ENCODE results near the gene MYADML2.
A peak's percentile ranks its signal among the peaks of the same experiment; 100 is the strongest.
"Not testable (repeated sequence)": the region's sequence is repeated elsewhere in the genome, so short reads cannot be mapped to it uniquely, and the experiment has no call there.

The MYADML2 gene, protein sequence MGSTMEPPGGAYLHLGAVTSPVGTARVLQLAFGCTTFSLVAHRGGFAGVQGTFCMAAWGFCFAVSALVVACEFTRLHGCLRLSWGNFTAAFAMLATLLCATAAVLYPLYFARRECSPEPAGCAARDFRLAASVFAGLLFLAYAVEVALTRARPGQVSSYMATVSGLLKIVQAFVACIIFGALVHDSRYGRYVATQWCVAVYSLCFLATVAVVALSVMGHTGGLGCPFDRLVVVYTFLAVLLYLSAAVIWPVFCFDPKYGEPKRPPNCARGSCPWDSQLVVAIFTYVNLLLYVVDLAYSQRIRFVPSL

DNA sequence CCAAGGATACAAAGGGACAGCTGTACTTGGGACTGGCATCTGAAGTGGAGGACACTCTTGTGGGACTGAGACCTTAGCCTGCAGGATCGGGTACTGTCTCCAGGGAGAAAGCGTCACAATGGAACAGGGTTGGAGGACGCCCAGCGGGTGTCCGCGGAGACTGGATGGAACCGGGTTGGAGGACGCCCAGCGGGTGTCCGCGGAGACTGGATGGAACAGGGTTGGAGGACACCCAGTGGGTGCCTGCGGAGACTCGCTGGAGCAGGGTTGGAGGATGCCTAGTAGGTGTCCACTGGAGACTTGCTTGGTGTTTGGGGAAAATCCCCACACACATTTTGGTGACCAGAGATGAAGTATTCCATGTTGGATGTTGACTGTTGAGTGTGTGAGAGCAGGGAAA is at the start of gene MYADML2:
Gene MYADML2, minus strand, starts transcription at position 45 of the 400 bp plus-strand sequence. CDS start 5,492 bp downstream, outside the sequence.
- DNase-seq (ENCODE audit: low read depth): no peak

DNA sequence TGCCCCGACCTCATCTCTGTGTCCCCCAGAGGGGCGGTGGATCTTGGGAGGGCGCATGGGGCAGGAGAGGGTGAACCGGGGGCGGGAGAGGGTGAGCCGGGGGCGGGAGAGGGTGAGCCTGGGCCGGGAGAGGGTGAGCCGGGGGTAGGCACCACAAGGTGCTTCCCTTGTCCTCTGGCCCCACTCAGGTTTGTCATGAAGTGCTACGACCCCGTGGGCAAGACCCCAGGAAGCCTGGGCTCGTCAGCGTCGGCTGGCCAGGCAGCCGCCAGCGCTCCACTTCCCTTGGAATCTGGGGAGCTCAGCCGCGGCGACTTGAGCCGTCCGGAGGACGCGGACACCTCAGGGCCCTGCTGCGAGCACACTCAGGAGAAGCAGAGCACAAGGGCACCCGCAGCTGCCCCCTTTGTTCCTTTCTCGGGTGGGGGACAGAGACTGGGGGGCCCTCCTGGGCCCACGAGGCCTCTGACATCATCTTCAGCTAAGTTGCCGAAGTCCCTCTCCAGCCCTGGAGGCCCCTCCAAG is 49.3 kb upstream of the MYADML2 start:
- no peak for DNase-seq (ENCODE audit: low read depth)

DNA sequence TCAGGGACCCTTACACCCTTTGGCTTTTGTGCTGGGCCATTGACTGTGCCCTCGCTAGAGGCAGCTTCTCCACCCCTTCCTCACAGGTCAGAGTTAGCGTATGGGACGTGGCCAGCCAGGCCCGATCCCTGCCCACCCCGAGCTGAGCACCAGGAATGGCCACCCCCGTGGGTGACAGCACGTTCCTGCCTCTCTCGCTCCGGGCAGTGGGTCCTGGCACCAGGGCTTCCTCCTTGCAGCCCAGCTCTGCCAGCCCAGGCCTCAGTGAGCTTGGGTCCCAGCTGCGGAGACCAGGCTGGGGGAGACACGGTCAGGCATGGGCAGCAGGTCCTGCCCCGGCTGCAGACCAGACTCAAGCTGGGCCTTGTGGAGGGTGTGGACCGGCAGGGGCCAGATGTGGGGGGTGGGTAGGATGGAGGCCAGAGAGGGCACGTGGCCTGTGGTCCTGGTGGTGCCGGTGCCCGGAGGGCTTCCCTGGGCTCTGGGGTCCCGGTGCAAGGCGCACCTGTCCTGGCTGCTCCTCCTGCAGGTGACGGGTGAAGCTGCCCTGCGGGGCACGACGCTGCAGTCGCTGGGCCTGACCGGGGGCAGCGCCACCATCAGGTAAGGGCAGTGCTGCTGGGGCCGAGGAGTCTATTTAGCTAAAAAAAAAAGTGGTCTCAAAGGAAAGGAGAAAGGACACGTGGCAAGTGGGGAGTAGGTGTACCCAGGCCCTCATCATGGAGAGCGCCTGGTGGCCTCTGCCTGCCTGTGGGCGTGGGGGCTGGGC is 48.6 kb upstream of the MYADML2 start:
- no peak for DNase-seq (ENCODE audit: low read depth)

DNA sequence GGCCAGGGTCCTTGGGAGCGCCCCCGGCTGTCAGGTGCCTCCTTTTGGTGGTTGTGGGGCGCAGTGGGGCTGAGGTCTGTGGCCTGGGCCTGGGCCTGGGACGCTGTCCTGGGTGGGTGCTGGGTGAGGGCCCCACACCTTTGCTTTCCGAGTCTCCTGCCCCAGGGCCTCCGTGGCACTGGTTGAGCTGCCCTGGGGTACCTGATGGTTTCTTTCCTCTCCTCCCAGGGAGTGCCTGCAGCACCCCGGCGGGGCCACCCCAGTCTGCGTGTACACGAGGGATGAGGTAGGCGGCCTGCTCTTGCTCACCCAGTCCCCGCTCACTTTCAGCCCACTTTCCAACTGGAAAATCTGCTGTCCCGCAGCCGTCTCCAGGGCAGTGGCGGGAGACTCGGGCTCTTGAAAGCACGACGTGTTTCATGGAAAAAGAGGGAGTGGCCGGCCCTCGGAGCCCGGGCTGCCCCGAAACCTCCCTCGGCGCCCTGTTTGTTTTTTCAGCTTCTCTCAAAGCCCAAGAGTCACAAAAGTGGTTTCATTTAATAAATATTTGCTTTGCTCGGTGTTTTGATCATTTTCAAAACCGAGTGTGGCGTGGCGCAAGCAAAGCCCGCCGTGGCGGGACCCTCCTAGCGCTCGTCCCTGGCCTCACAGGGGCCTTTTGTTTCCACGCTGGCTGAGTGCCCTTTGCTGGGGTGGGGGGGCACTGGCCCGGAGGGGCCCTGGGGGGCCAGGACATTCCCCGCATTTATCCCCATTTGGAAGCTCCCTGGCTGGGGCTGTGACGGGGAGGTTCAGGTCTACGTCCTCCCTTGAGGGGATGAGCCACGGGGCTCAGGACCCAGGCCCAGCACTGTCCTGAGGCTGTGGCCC is 47.8 kb upstream of the MYADML2 start:
- DNase-seq (ENCODE audit: low read depth): no peak

DNA sequence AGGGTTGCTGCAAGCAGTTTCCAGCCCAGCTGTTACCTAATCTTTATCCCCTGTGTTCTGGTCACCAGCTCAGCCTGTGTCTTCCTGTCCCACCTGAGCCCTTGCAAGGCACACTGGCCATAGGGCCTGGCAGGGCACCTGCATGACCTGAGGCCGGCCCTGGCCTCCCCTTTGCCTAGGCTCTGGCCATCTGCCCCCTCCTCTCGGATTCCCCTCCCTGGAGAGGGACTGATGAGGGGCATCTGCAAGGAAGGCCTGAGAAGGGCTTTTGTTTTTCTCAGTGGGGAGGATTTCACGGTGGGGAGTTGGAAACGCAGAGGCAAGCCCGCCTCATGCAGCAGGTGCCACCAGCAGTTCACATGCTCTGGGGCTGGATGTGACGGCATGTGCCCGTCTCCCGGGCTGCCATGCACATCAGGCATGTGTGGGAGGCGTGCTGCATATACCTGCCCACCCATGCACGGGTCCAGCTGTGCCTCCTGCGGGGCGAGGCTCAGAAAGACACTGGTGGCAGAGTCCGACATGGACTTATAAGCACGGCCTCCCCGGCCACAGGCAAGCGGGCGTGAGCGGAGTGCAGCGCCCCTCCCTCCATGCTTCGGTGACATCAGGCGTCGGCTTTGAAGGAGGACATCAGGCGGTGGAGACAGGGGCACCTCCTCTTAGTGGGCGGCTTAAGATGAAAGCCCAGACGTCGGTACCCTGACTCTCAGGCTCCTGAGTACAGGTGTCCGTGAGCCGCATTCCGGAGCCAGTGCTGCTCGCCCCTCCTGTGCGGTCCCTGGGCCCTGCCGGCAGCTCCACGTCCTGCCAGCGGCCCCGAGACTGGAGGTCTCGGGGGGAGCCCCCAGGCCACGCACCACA is 46.9 kb upstream of the MYADML2 start:
- no peak for DNase-seq (ENCODE audit: low read depth)

DNA sequence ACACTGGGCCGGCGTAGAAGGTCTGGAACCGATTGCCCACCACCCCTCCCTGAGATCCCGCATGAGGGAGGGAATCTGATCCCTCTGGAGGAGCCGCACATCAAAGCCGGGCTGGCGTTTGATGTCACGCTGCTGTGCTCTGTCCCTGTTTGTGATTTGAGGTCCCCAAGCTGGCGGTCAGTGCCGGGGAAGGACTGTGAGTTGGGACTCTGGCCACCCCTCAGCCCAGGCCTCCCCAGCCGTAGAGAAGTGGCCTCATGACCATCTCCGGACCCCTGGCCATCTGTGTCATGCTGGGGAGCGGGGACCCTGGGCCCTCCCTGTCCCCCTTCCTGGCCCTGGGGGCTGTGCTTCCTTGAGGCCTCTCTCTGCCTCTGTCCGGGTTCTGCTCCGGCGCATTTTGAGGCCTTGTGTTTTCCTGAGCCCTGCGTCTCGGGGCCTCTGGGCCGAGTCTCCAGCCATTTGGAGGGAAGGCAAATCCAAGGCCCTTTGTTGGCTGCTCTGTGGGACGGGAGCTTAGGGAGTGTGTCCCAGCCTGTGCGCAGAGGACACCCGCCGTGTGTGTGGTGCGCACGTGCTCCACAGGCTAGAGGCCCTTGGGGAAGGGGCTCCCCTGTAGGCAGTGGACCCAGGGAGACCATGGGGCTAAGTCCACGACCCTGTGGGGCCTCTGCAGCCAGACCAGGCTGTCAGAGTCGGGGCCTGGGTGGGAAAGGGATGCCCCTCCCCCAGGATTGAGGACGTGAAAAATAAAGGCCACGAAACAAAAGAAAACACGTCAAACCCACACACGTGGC is 45.5 kb upstream of the MYADML2 start:
- DNase-seq (ENCODE audit: low read depth): no peak

DNA sequence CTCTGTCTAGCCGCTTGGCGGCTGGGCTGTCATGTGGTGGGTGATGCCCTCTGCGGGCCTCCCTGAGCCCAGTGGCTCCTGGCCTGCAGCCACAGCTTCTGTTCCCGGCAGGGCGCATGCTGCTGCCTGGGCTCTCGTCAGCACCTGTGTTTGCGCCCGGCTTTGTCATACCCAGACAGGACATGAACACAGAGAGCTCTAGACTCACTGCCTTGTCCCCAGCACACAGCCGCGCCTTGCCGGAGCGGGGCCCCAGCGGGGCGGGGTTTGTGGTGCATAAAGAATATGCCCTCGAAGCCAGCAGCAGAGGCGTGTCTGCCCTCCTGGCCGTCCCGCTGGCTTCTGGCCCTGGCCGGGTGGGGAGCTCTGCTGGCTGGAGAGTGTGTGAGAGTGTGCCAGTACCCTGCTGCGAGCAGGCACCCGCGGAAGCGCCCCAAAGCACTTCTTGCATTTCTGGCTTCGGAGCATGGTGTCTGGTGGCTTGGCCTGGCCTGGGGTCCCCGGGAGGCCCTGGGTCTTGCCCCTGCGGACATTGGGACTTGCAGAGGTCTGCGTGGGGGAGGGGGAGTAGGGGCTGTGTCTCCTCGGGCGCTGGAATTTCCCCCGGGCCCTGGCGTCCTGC is 44.8 kb upstream of the MYADML2 start:
- DNase-seq (ENCODE audit: low read depth): peak; percentile 78

DNA sequence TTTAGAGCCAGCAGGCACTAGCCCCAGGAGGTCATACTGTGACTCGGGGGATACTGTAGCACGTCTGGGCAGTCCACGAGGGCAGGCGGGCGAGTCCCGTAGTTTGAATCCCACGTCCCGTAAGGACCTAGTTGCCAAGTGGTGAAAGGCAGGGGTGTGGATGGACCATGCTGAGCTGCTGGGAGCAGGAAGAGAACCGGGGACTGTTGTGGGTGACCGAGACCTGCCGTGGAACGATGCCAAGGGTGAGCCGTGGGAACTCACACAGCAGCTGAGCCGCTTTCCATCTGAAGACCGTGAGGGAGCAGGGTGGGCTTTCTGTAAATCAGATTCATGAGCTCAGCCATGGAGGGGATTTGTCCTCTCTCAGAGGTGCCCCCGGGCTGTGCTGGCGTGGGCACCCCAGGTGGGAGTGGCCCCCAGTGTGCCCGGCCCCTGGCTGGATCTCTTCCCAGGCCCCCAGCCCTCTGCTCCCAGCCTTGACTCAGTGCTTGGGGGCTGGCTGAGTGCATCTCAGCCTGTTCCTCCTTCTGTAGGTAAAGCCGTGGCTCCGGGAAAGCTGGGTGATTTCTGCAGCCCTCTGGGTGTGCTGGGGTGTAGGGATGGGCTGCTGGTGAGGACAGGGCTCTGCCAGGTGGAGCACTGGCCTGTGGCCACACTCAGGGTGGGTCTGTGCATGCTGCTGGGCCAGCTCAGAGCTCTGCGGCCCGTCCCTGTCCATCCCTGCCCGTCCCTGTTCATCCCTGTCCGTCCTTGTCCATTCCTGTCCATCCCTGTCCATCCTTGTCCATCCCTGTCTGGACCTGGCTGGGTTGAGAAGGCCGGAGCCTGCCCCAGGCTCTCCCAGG is 44.0 kb upstream of the MYADML2 start:
- DNase-seq (ENCODE audit: low read depth): no peak

DNA sequence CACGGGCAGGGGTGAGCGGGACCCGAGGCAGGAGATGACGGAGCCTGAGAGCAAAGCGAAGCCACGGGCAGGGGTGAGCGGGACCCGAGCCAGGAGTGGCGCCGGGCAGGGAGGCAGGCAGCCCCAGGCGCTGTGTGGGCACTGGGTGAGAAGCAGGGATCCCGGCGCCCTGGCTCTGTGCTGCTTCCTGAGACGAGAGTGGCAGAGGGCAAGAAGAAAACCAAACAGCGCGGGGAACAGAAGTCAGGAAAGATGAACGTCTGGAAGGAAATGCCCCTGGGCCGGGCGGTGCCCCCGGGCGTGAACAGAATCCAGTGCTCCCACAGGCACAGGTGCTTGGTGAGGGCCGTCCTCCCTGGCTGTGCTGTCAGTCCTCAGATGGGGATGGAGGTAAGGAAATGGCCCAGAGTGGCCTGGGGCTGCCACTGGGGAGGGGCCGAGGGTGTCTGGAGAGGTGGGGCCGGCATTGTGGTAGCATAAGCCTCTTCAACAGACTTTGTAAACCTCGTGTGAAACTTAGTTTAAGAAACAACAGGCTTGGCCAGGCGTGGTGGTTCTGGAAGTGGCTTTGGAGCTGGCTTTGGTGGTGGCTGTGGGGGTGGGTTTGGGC is 40.2 kb upstream of the MYADML2 start:
- no peak for DNase-seq (ENCODE audit: low read depth)

DNA sequence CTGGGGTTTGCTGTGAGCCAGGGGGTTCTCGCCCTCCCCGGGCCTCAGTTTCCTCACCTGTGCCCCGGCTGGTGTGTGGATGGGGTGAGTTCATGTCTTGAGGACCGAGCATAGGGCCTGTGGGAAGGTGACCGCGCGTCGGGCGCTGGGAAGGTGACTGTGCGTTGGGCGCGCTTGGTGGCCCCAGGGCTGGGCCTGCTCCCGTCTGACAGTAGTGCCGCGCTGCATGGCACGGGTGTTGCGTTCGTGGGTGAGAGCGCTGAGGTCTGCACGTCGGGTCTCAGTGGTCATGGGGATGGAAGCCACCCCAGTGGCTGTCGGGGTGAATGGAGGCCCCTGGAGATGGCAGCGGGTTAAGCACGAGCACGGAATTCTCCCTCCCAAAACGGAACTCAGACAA is 39.6 kb upstream of the MYADML2 start:
- DNase-seq (ENCODE audit: low read depth): no peak

DNA sequence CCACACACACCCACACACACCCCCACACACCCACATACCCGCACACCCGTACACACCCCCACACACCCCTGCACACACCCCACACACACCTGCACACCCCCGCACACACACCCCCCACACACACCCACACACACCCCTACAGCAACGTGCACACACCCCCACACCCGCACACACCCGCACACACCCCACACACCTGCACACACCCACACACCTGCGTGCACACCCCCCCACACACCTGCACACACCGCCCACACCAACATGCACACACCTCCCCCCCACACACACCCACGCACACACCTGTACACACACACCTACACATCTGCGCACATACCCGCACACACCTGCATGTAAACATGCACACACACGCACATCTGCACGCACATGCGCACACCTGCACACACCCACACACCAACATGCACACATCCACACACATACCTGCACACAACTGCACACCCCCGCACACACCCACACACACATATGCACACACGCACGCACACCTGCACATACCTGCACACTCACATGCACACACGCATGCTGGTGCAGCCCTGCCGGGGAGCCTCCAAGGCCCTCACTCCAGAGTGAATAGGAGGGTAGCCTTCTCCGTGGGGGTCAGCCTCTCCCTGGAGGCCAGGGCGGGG is 37.9 kb upstream of the MYADML2 start:
- no peak for DNase-seq (ENCODE audit: low read depth)

DNA sequence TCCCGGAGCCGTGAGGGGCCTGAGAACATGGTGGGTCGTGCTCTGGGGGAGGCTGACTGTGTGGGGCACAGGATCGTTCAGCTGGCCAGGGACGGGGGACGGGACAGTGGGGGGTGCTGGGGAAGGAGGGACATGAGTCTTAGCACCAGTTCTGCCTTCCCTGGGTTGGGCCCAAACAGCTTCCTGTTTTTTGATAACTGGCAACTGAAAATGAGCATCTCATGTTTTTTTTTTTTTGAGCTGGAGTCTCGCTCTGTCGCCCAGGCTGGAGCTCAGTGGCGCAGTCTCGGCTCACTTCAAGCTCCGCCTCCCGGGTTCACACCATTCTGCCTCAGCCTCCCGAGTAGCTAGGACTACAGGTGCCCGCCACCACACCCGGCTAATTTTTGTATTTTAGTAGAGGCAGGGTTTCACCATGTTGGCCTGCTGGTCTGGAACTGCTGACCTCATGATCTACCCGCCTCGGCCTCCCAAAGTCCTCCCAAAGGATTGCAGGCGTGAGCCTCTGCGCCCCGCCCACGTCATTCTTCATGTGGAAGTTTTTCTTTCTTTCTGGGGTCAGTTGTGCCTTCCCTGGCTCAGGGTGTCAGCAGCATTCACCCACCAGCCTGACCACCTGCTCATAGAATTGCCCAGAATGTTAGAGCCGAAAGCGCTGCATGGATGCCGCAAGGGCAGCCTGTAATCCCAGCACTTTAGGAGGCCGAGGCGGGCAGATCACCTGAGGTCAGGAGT is 36.8 kb upstream of the MYADML2 start:
- DNase-seq (ENCODE audit: low read depth): no peak

DNA sequence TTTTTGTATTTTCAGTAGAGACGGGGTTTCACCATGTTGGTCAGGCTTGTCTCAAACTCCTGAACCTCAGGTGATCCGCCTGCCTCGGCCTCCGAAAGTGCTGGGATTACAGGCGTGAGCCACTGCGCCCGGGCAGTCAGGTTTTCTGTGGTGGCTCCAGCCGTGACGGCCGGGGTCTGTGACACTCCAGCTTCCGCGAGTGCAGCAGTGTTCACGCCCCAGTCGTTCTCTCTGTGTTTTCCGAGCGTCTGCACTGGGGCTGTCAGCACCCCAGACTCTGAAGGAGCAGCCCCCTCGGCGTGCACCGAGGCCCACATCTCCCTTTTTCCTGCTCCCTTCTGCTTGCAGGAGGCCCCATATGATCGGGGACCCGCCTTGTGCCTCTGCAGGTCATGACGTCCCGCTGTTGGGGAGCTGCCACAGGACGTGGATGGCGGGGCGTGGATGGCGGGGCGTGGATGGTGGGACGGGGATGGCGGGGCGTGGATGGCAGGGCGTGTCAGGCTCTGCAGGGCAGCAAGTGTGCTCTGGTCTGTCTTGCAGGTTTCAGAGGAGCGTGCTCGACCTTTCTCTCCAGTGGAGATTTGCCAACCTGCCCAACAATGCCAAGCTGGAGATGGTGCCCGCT is 36.1 kb upstream of the MYADML2 start:
- DNase-seq (ENCODE audit: low read depth): no peak

DNA sequence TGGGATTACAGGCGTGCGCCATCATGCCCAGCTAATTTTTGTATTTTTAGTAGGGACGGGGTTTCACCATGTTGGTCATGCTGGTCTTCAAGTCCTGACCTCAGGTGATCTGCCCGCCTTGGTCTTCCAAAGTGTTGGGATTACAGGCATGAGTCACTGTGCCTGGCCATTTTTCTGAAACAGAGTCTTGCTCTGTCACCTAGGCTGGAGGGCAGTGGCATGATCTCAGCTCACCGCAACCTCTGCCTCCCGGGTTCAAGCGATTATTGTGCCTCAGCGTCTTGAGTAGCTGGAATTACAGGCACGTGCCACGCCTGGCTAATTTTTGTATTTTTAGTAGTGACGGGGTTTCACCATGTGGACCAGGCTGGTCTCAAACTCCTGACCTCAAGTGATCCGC is 34.5 kb upstream of the MYADML2 start:
- DNase-seq (ENCODE audit: low read depth): not testable (repeated sequence)

DNA sequence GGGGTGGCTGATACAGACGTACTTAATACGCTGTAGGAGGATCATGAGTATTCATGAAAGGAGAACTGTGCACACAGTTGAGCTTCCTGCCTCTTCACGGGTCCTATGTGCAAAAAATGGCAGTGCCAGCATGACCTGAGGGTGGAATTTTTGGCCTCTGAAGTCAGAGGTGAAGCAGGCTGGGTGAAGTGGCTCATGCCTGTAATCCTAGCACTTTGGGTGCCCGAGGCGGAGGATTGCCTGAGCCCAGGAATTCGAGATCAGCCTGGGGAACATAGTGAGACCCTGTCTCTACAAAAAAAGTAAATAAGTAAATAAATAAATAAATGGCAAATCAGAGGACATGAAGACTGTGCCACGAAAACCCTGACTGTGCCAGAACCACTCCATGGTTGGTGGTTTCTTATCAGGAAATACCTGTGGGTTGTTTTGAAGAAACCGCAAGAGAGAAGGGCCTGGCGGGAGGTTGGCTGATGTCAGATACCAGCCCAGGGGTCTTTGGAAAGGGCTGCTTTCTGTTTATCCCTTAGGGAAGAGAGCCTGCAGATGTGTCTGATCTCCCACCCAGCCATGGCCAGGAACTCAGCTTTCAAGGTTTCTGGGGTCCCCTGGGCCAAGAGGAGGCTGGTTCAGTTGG is 33.8 kb upstream of the MYADML2 start:
- DNase-seq (ENCODE audit: low read depth): no peak

DNA sequence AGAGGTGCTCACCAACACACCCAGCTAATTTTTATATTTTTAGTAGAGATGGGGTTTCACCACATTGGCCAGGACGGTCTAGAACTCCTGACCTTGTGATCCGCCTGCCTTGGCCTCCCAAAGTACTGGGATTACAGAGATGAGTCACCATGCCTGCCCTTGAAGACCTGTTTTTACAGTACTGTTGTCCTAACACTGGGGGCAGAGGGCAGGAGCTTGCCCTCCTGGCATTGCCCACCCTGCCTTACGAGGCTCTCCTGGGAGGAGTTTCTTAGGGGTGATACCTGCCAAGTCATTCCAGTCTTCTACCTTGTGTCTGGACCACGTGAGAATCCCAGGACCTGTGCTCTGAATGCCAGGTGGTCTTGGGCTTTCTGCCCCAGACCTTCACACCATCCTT is 33.1 kb upstream of the MYADML2 start:
- no peak for DNase-seq (ENCODE audit: low read depth)
